ENCODE measurements around the gene EMILIN2.

EMILIN2 gene

DNA sequence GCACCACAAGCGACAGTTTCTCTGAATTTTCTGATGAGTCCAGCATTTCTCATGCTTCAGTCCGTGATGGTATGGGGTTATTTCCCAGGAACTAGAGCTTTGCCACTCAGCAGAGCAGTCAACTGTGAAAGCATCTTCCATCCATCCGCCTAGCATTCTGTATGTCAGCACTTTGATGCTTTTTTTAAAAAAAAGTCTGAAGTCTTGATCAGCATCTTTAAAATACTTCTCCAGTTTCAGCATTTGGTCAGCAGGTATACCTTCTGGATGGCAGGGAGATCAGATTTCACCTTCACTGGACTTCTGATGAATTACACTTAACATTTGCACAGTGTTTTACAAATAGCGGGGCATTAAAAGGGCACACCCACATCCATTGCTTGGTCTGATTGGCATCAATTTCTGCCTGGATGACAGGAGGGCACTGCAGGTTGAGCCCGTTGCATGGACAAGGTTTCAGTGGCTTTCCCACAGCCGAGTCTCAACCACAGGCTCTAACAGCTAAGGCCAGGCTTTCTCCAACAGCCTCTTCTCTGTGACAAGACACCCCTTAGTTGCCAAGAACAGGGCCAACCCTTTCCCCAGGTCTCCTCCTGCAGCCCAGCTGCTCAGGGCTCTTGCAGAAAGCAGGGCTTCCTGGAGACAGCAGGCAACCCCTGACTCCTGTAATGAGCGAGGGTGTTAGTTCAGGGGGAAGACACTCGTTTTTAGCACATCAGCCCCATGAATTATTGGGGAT, 54.0 kb downstream of the EMILIN2 start:
- DNase-seq (ENCODE audit: low read depth in 2 of 2), result no peak
- TF ChIP-seq, protein P1, sequence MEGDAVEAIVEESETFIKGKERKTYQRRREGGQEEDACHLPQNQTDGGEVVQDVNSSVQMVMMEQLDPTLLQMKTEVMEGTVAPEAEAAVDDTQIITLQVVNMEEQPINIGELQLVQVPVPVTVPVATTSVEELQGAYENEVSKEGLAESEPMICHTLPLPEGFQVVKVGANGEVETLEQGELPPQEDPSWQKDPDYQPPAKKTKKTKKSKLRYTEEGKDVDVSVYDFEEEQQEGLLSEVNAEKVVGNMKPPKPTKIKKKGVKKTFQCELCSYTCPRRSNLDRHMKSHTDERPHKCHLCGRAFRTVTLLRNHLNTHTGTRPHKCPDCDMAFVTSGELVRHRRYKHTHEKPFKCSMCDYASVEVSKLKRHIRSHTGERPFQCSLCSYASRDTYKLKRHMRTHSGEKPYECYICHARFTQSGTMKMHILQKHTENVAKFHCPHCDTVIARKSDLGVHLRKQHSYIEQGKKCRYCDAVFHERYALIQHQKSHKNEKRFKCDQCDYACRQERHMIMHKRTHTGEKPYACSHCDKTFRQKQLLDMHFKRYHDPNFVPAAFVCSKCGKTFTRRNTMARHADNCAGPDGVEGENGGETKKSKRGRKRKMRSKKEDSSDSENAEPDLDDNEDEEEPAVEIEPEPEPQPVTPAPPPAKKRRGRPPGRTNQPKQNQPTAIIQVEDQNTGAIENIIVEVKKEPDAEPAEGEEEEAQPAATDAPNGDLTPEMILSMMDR (IDR thresholded peaks at IDR 0.05; ENCODE audit: low read depth, low read length), result no peak
- H3K4me3 ChIP-seq (replicated peaks in 1 of 2; ENCODE audit: low read depth in 2 of 2, low read length in 2 of 2), result no peak overlapping the region

DNA sequence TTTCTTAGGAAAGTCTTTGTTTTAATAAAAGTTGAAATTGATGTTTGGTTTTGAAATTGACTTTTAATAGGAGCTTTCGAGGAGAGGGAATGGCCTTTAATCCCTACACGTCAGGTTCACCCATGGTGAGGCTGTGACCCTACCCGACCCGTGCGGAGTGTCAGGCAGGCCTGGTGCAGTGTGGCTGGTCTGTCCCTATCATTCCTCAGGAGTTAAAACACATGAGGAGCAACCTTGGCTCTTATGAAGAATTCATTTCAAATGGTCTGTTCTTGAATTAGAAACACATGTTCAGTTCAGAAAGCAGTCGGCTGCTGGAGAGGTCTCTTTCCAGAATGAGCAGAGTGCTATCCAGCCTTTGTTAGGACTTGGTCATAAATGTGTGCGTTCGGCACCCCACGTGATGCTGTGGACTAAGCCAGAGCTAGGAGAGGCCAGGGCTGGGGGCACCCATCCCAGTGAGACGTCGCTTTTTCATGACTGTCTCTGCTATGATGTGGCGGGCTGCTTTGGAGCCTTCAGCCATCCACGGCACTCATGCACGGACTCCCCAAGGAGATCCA, 54.7 kb downstream of the EMILIN2 start:
- no peak overlapping the region for H3K4me3 ChIP-seq (replicated peaks in 1 of 2; ENCODE audit: low read depth in 2 of 2, low read length in 2 of 2)
- no peak for DNase-seq (ENCODE audit: low read depth in 2 of 2)
- TF ChIP-seq, protein P1 (IDR thresholded peaks at IDR 0.05; ENCODE audit: low read depth, low read length), result no peak

DNA sequence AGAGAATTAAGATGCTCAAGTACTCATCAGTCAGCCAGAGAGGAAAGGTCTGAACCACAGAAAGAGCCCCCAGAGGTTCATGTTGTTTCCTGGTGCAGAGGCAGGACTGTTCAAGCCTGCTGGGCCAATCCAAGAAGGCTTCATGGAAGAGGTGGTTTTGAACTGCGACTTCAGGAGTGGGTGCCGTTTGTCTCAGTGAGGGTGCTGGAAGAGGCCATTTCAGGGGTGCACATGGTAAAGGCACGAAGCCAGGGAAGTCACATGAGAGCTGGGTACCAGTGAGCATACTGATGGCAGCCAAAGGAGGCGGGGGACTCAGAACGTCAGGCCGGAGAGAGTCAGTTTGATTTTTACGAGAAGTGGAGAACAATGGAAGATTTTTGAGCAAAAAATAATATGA, 55.5 kb downstream of the EMILIN2 start:
- TF ChIP-seq, protein P1 (IDR thresholded peaks at IDR 0.05; ENCODE audit: low read depth, low read length), result no peak
- no peak for DNase-seq (ENCODE audit: low read depth in 2 of 2)
- no peak overlapping the region for H3K4me3 ChIP-seq (replicated peaks in 1 of 2; ENCODE audit: low read depth in 2 of 2, low read length in 2 of 2)

DNA sequence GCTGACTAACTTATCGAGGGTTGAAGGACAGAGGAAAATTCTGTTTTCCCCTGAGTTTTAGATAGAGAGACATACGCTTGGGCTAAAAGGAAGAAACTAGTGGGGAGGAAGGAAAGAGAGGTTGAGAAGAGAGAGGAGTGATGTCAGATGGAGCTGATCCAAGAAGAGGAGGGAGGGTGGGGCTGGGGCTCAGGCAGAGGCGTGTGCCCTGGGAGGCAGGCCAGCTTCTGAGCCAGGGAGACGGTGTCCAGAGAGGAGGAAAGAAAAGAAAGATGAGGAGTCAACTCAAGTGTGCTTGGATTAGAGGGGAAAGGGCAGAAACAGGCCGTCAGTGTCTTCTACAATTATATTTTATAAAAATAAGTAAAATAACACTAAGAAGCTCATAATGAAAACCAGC, 56.2 kb downstream of the EMILIN2 start:
- TF ChIP-seq, protein P1 (IDR thresholded peaks at IDR 0.05; ENCODE audit: low read depth, low read length), result no peak
- peak; percentile 71 to 84 for DNase-seq (ENCODE audit: low read depth in 2 of 2)

DNA sequence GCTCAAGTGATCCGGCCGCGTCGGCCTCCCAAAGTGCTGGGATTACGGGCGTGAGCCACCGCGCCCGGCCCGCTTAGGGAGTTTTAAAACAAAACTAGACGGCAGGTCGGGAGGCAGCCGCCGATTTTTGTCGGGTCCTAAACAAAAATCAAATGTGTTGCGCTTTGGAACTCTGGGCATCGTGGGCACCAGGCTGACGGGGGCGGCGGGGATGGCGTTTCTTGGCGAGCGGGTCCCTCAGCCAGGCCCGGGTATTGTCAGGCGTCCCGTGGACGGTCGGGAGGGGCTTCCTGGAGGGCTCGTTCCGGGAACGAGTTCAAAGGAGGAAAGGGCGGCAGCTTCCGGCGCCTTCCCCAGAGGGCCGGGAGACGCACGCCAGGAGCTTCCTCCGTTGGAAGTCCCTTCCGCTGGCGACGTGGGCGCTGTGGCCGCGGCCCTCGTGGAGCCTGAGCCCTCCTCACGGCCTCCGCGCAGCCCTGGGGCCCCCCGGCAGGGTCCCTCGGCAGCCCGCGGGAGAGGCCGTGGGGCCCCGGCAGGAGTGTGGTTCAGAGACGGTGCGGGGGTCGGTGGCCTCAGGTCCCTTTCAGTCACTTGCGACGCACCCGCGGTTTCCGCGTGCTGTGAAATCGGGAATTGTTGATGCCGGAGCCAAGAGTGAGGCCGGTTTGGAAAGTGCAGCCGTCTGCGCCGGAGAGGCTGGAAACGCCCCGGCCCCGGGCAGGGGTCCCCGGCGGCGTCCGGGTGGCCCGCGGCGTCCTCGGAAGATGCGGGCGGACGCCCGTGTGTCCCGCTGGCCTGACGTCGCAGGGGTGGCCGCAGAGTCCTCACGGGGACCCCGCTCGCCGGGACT, 59.3 kb downstream of the EMILIN2 start:
- TF ChIP-seq, protein P1 (IDR thresholded peaks at IDR 0.05; ENCODE audit: low read depth, low read length), result no peak
- peak overlapping the region; percentile 44 to 53 for H3K4me3 ChIP-seq (replicated peaks in 1 of 2; ENCODE audit: low read depth in 2 of 2, low read length in 2 of 2)
- DNase-seq (ENCODE audit: low read depth in 2 of 2), result peak; percentile 47 to 62

More for the DNA sequence above, 56.2 kb downstream of the EMILIN2 start:
- no peak overlapping the region for H3K4me3 ChIP-seq (replicated peaks in 1 of 2; ENCODE audit: low read depth in 2 of 2, low read length in 2 of 2)

DNA sequence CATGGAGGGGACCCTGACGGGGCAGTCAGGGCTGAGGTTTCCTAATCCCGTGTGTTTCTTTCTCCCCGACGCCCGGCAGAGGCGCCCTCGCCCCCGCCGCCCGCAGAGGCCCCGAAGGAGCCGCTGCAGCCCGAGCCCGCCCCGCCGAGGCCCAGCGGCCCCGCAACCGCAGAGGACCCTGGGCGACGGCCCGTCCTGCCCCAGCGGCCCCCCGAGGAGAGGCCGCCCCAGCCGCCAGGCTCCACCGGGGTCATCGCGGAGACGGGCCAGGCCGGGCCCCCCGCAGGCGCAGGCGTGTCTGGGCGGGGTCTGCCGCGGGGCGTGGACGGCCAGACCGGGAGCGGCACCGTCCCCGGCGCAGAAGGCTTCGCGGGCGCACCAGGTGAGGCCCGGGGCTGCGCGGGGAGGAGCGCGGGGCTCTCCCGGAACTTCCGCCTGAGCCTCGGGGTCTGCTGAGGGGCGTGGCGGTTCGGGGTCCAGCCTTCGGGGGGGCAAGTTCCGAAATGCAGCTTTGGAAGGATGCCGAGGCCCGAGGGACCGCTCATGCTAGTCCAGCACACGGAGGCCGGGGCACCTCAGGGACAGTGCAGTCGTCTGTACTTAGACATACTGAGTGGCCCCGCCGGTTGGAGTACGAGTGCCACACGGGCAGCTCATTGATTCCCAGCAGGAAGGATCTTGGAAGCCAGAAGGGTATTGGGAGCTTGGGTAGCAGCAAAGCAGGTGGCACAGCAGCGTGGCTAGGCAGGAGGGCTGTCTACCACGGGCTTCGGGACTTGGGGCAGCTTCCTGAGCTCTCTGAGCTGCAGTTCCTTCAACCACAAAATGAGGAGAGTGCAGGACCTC, 60.1 kb downstream of the EMILIN2 start:
- DNase-seq (ENCODE audit: low read depth in 2 of 2), result no peak
- TF ChIP-seq, protein P1 (IDR thresholded peaks at IDR 0.05; ENCODE audit: low read depth, low read length), result peak; percentile 13

More for the DNA sequence above, 60.1 kb downstream of the EMILIN2 start:
- peak overlapping the region; percentile 44 to 53 for H3K4me3 ChIP-seq (replicated peaks in 1 of 2; ENCODE audit: low read depth in 2 of 2, low read length in 2 of 2)
